HEK293T (cell line): Measurements from ENCODE around the gene LIN7B.

Experiments used
- SP1 ChIP-seq: fragments of 450-650 bp; IDR thresholded peaks from 2 replicates; pipeline ENCODE4 v1.6.1; 2017
- SUZ12 ChIP-seq: fragments of 450-650 bp; IDR thresholded peaks from 2 replicates; pipeline ENCODE4 v1.6.1; 2016; ENCODE audit warnings: mild to moderate bottlenecking

- no peak for TF ChIP-seq SUZ12
- no peak for TF ChIP-seq SP1
Measured at GRCh38 chr19:49133621-49134454, 19.7 kb downstream of the LIN7B start.
